A549 (cell line): ENCODE results near the gene SUMF1. TPM values are rescaled to one million over a fixed set of nuclear protein-coding genes. Genes with fewer than 3 reads are reported as not detected.

Source experiments
- ATAC-seq, 2 experiments: fragments of 200-7000 bp in 1 of 2; fragments of >200 bp in 1 of 2; cut with Nextera tagmentation in 1 of 2; cut with Tn5 transposase in 1 of 2; 3 replicates each; pipeline versions ENCODE4 v1.8.0 to v1.9.1; 2018 to 2020; ENCODE audit warnings: mild to moderate bottlenecking in 1 of 2, moderate library complexity in 1 of 2
- CTCF ChIA-PET: fragments of 300-600 bp; sonication (Branson Sonifier 250); formaldehyde crosslinking; extraction: SDS; loops from one replicate; lab custom pipeline; 2021; ENCODE audit warnings: antibody characterized with exemption, inconsistent platforms; lab: Yijun Ruan, JAX
- POLR2A ChIA-PET: fragments of 350-600 bp; formaldehyde crosslinking; extraction: SDS; loops from one replicate; lab custom pipeline; 2021; ENCODE audit warnings: antibody characterized with exemption, inconsistent platforms; lab: Yijun Ruan, JAX
- DNase-seq, 2 experiments: peaks; one replicate each; pipeline versions ENCODE4 v3.0.0 to v3.0.0-alpha.2; 2011 to 2016; ENCODE audit warnings: low read depth in 1 of 2, low spot score in 1 of 2
- FAIRE-seq: peaks from 2 replicates; lab custom pipeline; 2011; peaks lifted over from hg19 to GRCh38; lab: Jason Lieb, UNC
- H3K27ac ChIP-seq, 2 experiments: fragments of >200 bp; sonication (Bioruptor Twin); formaldehyde crosslinking; 3 replicates each; pipeline ENCODE4 v1.5.1; 2016 to 2017
- H3K4me1 ChIP-seq: fragments of >200 bp; sonication (Bioruptor Twin); formaldehyde crosslinking; 3 replicates; pipeline ENCODE4 v1.6.1; 2016
- H3K4me2 ChIP-seq: fragments of >200 bp; sonication (Bioruptor Twin); formaldehyde crosslinking; 3 replicates; pipeline ENCODE4 v1.6.1; 2016
- H3K4me3 ChIP-seq: fragments of >200 bp; sonication (Bioruptor Twin); formaldehyde crosslinking; 3 replicates; pipeline ENCODE4 v1.5.1; 2016
- H3K9me3 ChIP-seq: fragments of >200 bp; sonication (Bioruptor Twin); formaldehyde crosslinking; 3 replicates; pipeline ENCODE4 v1.6.1; 2016
- CBX2 ChIP-seq: fragments of 200-600 bp; sonication (generic); IDR thresholded peaks from 2 replicates; pipeline ENCODE4 v1.6.1; 2016; ENCODE audit warnings: low read depth, mild to moderate bottlenecking, borderline replicate concordance
- CBX8 ChIP-seq: fragments of 200-600 bp; sonication (generic); IDR thresholded peaks from 2 replicates; pipeline ENCODE4 v1.6.1; 2016
- CEBPB ChIP-seq, 2 experiments: fragments of >200 bp in 1 of 2; sonication (Bioruptor Twin) in 1 of 2; formaldehyde crosslinking in 1 of 2; IDR thresholded peaks; 2 replicates each; pipeline ENCODE4 v1.6.1; 2012 to 2016
- CTCF ChIP-seq: fragments of >200 bp; sonication (Bioruptor Twin); formaldehyde crosslinking; IDR thresholded peaks from 3 replicates; pipeline ENCODE4 v1.5.1; 2016
- E2F6 ChIP-seq: IDR thresholded peaks from 2 replicates; pipeline ENCODE4 v1.6.1; 2012; ENCODE audit warnings: low read depth, borderline replicate concordance
- EHF ChIP-seq: fragments of 250-450 bp; sonication (Bioruptor Pico); IDR thresholded peaks from 2 replicates; pipeline ENCODE4 v1.5.0; 2020; ENCODE audit warnings: mild to moderate bottlenecking
- ELK1 ChIP-seq: fragments of 150-350 bp; IDR thresholded peaks from 2 replicates; pipeline ENCODE4 v1.6.1; 2014; ENCODE audit warnings: low read depth, mild to moderate bottlenecking, low read length
- FOSB ChIP-seq: fragments of 250-450 bp; sonication (Bioruptor Pico); IDR thresholded peaks from 2 replicates; pipeline ENCODE4 v1.5.0; 2020; ENCODE audit warnings: mild to moderate bottlenecking, moderate library complexity
- HES2 ChIP-seq: fragments of >200 bp; sonication (Bioruptor Twin); formaldehyde crosslinking; IDR thresholded peaks from 2 replicates; pipeline ENCODE4 v1.6.1; 2016
- HMGXB4 ChIP-seq: fragments of 250-450 bp; sonication (Bioruptor Pico); IDR thresholded peaks from 2 replicates; pipeline ENCODE4 v1.5.0; 2021; ENCODE audit warnings: mild to moderate bottlenecking, moderate library complexity, borderline replicate concordance
- HOXB5 ChIP-seq: fragments of 250-450 bp; sonication (Bioruptor Pico); IDR thresholded peaks from 2 replicates; pipeline ENCODE4 v1.5.0; 2020; ENCODE audit warnings: mild to moderate bottlenecking, moderate library complexity
- KDM1A ChIP-seq: fragments of 200-600 bp; sonication (generic); IDR thresholded peaks from 2 replicates; pipeline ENCODE4 v1.6.1; 2016; ENCODE audit warnings: low read depth, mild to moderate bottlenecking
- KDM5A ChIP-seq: fragments of 200-600 bp; sonication (generic); IDR thresholded peaks from 2 replicates; pipeline ENCODE4 v1.6.1; 2016; ENCODE audit warnings: antibody characterized with exemption, mild to moderate bottlenecking
- MAX ChIP-seq: IDR thresholded peaks from 2 replicates; pipeline ENCODE4 v1.6.1; 2012
- NPAS2 ChIP-seq: fragments of 250-450 bp; sonication (Bioruptor Pico); IDR thresholded peaks from 2 replicates; pipeline ENCODE4 v1.8.0; 2022; ENCODE audit warnings: mild to moderate bottlenecking, moderate library complexity, borderline replicate concordance
- RAD21 ChIP-seq, 2 experiments: fragments of >200 bp in 1 of 2; sonication (Bioruptor Twin) in 1 of 2; formaldehyde crosslinking in 1 of 2; IDR thresholded peaks in 1 of 2; conservative IDR thresholded peaks in 1 of 2; 2 replicates in 1 of 2; 3 replicates in 1 of 2; pipeline ENCODE4 v1.6.1; 2012 to 2018; ENCODE audit warnings: inconsistent platforms in 1 of 2
- RFX5 ChIP-seq: fragments of 450-650 bp; IDR thresholded peaks from 2 replicates; pipeline ENCODE4 v1.7.1; 2014; ENCODE audit warnings: antibody characterized with exemption, mild to moderate bottlenecking, moderate library complexity
- TP53 ChIP-seq: fragments of 250-450 bp; sonication (Bioruptor Pico); IDR thresholded peaks from 2 replicates; pipeline ENCODE4 v1.5.0; 2021; ENCODE audit warnings: mild to moderate bottlenecking, moderate library complexity
- USF2 ChIP-seq: fragments of 450-650 bp; IDR thresholded peaks from 2 replicates; pipeline ENCODE4 v1.6.1; 2014; ENCODE audit warnings: antibody characterized with exemption
- WGBS: methylation state at CpG from one replicate; pipeline ENCODE4 v1.1.6; 2017; ENCODE audit errors: missing lambda C conversion rate; 5-methylcytosine and 5-hydroxymethylcytosine counted together
- polyA plus RNA-seq, 4 experiments: library from polyadenylated mRNA; depleted of rRNA in 3 of 4; stranded (reverse); fragments of >200 nt; fragmentation: RNase III in 1 of 4; extraction: RNeasy Plus Mini Kit Qiagen cat#74134 plus additional on column Dnase treatment in 1 of 4; gene quantifications; 2 replicates in 3 of 4; 3 replicates in 1 of 4; pipeline ENCODE4 v1.2.3, GENCODE V29; 2011 to 2017

Gene SUMF1
- polyA plus RNA-seq, 2 of the 4 experiments (the other 2 are of a cell fraction): 20.9 to 25.4 TPM

- 65% methylated on average over 3 of the region's 3 CpGs for WGBS
- Histone ChIP-seq H3K27ac (no peak overlapping the region), H3K4me3 (no peak overlapping the region), H3K4me2 (no peak overlapping the region), H3K9me3 (no peaks in the 10 kb centered on the region), H3K4me1 (peaks cover 9% of the 10 kb centered on the region; the same call in 2 of the 3 replicates)
- no peak for TF ChIP-seq CTCF
- no peak for TF ChIP-seq USF2
- no peak for TF ChIP-seq FOSB
- TF ChIP-seq RAD21 (conservative IDR thresholded peaks at IDR 0.05 in 1 of 2, IDR thresholded peaks at IDR 0.05 in 1 of 2): no peak
- no peak for TF ChIP-seq HOXB5 (CRISPR knock-in tag)
- no peak for TF ChIP-seq CBX8
- TF ChIP-seq CEBPB (IDR thresholded peaks at IDR 0.05): no peak
- no peak for TF ChIP-seq CBX2
- TF ChIP-seq ELK1: no peak
- TF ChIP-seq KDM5A: no peak
- TF ChIP-seq TP53 (CRISPR knock-in tag): no peak
- TF ChIP-seq MAX: no peak
- TF ChIP-seq HMGXB4: no peak
- TF ChIP-seq E2F6: no peak
- TF ChIP-seq RFX5: no peak
- no peak for TF ChIP-seq KDM1A
- TF ChIP-seq EHF (CRISPR knock-in tag): no peak
- TF ChIP-seq HES2: no peak
- ATAC-seq (no peak), DNase-seq (no peak), FAIRE-seq (no peak)
- CTCF ChIA-PET: interaction anchor here (1.4 kb wide), 1 partner anchor 19 kb away, joined by 4 read pairs; no protein-coding TSS in a partner anchor
- POLR2A ChIA-PET: no interaction called here
These were observed 40.7 kb downstream of the SUMF1 start for GRCh38 chr3:4426261-4426781.

- no peak for ATAC-seq
These were observed 41.4 kb downstream of the SUMF1 start for GRCh38 chr3:4425707-4426106.

More at GRCh38 chr3:4425707-4426106, 41.4 kb downstream of the SUMF1 start:
- FAIRE-seq (no peak), DNase-seq (no peak)
- TF ChIP-seq NPAS2 (CRISPR knock-in tag) (no peak), USF2 (no peak), TP53 (CRISPR knock-in tag) (no peak)
- peaks cover 12% of the 10 kb centered on the region; the same call in 2 of the 3 replicates for H3K4me1 ChIP-seq
- no peak overlapping the region for H3K27ac ChIP-seq
- CTCF ChIA-PET: no interaction called here
- 94% methylated on average over 4 of the region's 4 CpGs for WGBS
- POLR2A ChIA-PET: no interaction called here
- H3K4me3 ChIP-seq: no peak overlapping the region
- H3K9me3 ChIP-seq: no peaks in the 10 kb centered on the region
- no peak overlapping the region for H3K4me2 ChIP-seq
